Astrocyte of the spinal cord (primary cell): Measurements from ENCODE around the gene TCF15.

Experiments used
- DNase-seq: peaks from one replicate; pipeline ENCODE4 v3.0.0; 2011; ENCODE audit warnings: low read depth, low spot score
- H3K4me3 ChIP-seq: 2 replicates; pipeline ENCODE4 v1.5.1; 2011; ENCODE audit warnings: low read depth, mild to moderate bottlenecking, low read length, moderate library complexity
- in situ Hi-C: cut with HindIII; loops from 2 replicates; pipeline ENCODE4 v1.10.0; 2017; ENCODE audit warnings: low sequenced_read_pairs
- TF ChIP-seq, protein P1 (sequence below): IDR thresholded peaks from 2 replicates; pipeline ENCODE4 v1.5.1; 2012; ENCODE audit warnings: low read depth, mild to moderate bottlenecking, low read length, inconsistent platforms

Gene TCF15

DNA sequence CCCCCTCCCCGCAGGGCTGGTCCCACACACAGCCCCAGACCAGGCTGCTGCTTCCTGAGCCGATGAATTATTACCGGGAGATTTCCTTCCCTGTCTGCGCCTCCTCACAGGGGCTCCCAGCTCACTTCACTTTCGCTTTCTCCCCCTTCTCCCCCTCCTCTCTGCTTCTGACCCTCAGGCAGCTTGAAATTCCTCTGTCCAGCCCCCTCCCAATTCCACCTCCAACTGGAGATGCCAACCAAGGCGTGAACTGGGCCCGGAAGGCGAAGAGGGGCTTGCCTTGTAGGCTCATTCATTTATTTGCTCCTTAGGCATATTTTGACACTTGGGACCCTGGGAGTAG is 1.7 kb upstream of the TCF15 start:
- no peak for DNase-seq
- no peak overlapping the region for H3K4me3 ChIP-seq
- in situ Hi-C loops, result no loop called here
- TF ChIP-seq, protein P1, sequence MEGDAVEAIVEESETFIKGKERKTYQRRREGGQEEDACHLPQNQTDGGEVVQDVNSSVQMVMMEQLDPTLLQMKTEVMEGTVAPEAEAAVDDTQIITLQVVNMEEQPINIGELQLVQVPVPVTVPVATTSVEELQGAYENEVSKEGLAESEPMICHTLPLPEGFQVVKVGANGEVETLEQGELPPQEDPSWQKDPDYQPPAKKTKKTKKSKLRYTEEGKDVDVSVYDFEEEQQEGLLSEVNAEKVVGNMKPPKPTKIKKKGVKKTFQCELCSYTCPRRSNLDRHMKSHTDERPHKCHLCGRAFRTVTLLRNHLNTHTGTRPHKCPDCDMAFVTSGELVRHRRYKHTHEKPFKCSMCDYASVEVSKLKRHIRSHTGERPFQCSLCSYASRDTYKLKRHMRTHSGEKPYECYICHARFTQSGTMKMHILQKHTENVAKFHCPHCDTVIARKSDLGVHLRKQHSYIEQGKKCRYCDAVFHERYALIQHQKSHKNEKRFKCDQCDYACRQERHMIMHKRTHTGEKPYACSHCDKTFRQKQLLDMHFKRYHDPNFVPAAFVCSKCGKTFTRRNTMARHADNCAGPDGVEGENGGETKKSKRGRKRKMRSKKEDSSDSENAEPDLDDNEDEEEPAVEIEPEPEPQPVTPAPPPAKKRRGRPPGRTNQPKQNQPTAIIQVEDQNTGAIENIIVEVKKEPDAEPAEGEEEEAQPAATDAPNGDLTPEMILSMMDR, result no peak

DNA sequence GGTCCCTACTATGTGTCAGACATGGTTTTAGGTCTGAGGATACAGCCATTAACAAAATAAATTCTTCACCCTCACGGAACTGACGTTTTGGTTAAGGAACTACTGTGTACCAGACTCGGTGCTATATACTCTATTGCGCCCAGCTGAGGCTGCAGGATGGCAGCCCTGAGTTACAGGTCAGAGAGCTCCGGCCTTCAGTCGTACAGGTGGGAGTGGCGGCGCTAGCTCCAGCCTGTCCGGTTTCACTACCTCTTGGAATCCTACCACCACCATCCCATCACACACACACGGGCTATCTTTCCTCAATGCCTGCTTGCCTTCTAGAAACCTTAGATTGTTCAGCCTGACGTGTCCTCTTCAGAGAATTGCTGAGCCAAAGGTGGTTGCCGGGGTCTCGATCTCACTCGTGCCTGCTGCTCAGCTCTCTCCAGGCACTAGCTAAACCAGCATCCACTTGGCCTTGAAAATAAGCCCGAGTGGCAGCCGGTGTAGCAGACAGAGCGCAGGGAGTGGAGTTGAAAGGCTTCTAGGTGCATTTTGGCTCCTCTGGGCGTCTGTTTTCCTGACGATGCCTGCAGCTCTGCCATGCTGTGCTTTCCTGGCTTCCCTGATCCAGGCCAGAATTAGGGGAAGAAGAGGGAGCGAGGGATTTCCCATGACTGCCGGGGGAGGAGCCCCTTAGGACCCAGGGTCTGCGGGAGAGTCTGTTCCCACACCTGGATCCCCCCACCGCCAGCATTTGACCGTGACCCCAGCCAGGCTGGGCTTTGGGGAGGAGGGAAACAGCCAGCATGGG is 1.1 kb upstream of the TCF15 start:
- H3K4me3 ChIP-seq, result no peak overlapping the region
- in situ Hi-C loops, result no loop called here
- no peak for DNase-seq
- TF ChIP-seq, protein P1, result no peak

DNA sequence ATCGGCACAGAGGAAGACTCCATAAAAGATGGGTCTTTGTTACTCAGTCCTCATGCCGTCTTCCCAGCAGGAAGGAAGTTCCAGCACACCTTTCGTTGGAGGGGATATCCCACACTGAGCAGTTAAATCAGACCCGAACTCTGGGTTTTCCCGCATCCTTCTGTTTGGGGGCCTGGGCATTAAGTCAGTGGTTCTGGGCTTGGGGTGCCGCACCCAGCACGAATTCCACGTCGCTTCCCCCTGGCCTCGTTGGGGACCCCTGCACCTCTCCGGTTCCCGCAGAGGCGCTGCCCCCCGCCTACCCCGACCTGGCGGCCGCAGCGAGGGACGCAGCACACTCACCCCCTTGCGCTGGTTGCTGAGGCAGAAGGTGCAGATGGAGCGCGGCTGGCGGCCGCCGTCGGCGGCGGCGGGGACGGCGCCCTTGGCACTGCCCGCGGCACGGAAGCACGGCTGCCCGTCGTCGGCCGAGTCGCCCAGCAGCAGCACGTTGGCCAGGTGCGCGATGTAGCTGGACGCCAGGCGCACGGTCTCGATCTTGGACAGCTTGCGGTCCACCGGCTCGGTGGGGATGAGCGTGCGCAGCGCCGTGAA is 641 bp downstream of the TCF15 start:
- TF ChIP-seq, protein P1, result no peak
- DNase-seq, result no peak
- in situ Hi-C loops, result no loop called here
- no peak overlapping the region for H3K4me3 ChIP-seq

GRCh38 chr20:608970-609369 is 1.1 kb downstream of the TCF15 start:
- in situ Hi-C loops, result no loop called here
- DNase-seq, result no peak
- TF ChIP-seq, protein P1, result no peak
- H3K4me3 ChIP-seq, result no peak overlapping the region

DNA sequence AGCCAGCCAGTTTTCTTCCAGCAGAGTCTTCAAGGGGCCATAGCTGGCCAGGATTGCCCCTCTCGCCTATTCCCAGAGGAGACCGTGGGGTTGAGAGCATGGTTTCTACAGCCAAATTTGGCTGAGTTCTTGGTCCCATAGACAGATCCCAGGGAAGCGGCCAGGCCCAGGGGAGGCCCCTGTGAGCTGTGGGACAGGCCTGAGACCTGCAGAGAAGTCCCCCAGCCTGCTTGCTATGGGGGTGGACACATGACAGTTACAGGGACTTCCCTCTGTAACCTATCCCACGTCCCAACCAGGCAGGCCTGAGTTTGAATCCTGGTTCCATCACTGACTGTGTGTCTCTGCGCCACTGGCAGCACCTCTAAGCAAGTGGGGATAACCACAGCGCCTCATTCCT is 2.6 kb downstream of the TCF15 start:
- in situ Hi-C loops, result no loop called here
- TF ChIP-seq, protein P1, result no peak
- DNase-seq, result no peak
- H3K4me3 ChIP-seq, result no peak overlapping the region

GRCh38 chr20:605237-605636 is 4.9 kb downstream of the TCF15 start:
- no peak overlapping the region for H3K4me3 ChIP-seq
- TF ChIP-seq, protein P1, result no peak
- no peak for DNase-seq
- in situ Hi-C loops, result no loop called here
